ENCODE data around the gene ALKBH1.

ALKBH1 gene

DNA sequence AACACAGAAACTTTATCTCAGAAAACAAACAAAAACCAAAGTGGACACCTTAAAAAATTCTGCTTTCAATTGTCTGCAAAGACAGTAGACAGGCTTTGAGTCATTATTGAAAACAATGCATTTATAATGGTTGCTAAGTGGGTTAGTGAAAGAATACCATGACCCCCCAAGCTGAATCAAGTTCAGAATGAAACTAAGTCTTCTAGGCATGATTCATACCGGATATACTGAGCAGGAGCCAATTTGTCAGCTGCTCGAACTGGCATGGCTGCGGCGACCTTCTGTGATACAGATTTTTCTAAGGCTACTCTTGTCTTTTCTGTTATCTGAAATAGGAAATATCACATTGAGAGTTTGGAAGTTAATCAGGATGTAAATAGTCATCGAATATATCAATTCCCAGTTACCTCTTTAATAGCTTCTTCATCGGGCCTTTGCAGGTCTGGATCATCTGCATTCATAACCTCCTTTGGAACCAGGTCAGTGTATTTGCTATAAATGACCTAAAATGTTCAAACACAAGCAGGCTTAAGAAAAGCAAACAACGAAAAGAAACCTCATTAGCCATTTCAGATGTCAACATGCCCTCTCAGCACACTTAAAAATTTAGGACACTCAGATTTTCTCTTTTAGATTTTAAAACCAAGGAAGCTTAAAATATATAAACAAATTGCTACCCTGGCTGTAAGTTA is 30.9 kb upstream of the ALKBH1 start:
- ChIA-PET POLR2A (no interaction called here), CTCF (interaction anchor here (1.1 to 1.5 kb wide), 2 partner anchors 15 to 19 kb away, joined by 3 to 5 read pairs; no protein-coding TSS in a partner anchor)
- peak; percentile 38 for DNase-seq (ENCODE audit: extremely low spot score)
- TF ChIP-seq, protein P1, sequence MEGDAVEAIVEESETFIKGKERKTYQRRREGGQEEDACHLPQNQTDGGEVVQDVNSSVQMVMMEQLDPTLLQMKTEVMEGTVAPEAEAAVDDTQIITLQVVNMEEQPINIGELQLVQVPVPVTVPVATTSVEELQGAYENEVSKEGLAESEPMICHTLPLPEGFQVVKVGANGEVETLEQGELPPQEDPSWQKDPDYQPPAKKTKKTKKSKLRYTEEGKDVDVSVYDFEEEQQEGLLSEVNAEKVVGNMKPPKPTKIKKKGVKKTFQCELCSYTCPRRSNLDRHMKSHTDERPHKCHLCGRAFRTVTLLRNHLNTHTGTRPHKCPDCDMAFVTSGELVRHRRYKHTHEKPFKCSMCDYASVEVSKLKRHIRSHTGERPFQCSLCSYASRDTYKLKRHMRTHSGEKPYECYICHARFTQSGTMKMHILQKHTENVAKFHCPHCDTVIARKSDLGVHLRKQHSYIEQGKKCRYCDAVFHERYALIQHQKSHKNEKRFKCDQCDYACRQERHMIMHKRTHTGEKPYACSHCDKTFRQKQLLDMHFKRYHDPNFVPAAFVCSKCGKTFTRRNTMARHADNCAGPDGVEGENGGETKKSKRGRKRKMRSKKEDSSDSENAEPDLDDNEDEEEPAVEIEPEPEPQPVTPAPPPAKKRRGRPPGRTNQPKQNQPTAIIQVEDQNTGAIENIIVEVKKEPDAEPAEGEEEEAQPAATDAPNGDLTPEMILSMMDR (IDR thresholded peaks at IDR 0.05; ENCODE audit: control extremely low read depth, extremely low read depth, low read depth, missing control alignments), result no peak

DNA sequence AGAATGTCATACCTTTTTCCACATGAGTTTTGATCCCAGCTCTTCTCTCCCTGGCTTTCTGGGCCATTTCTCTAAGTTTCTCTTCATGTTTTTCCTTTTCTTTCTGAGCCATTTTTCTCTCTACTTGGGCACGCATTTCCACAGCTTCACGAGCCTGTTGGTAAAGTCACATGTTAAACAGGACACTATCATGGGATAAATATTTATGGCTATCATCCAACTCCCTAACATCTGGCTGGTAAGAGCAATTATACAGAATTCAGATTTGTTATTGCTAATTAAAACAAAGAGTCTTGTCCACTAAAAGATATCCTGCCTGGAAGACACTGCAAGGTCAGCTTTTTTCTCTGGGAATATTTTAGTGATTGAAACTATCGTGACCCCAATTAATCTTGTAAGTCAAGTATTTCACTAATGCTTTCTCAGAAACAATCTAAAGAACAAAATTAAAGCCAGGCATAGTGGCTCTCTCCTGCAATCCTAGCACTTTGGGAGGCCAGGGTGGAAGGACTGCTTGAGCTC is 23.2 kb upstream of the ALKBH1 start:
- DNase-seq (ENCODE audit: extremely low spot score), result no peak
- CTCF ChIA-PET, result interaction anchor here (1.6 kb wide), 1 partner anchor 30 kb away, joined by 3 read pairs; the partner anchor contains the start of gene SNW1
- TF ChIP-seq, protein P1 (IDR thresholded peaks at IDR 0.05; ENCODE audit: control extremely low read depth, extremely low read depth, low read depth, missing control alignments), result no peak
- POLR2A ChIA-PET, result no interaction called here

DNA sequence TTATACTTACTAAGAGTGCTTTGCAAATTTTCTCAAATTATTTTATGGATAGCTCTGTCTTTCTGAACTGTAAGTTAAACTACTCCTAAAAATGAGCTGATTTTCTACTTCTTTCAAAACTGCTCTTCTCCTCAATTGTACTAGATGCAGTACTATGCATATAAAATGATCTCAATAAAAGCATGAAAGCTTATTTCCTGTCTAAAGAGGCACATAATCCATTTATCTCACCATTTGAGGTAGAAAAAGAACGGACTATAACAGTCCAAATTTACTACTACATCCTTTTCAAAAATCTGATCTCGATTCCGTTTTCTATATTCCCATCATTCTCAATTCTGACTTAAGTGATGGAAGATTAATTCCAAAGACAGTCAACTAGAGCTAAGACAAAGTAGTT is 14.5 kb upstream of the ALKBH1 start:
- DNase-seq (ENCODE audit: extremely low spot score), result no peak
- ChIA-PET POLR2A (no interaction called here), CTCF (interaction anchor here (1.8 kb wide), 1 partner anchor 20 kb away, joined by 4 read pairs; no protein-coding TSS in a partner anchor)
- TF ChIP-seq, protein P1 (IDR thresholded peaks at IDR 0.05; ENCODE audit: control extremely low read depth, extremely low read depth, low read depth, missing control alignments), result no peak

DNA sequence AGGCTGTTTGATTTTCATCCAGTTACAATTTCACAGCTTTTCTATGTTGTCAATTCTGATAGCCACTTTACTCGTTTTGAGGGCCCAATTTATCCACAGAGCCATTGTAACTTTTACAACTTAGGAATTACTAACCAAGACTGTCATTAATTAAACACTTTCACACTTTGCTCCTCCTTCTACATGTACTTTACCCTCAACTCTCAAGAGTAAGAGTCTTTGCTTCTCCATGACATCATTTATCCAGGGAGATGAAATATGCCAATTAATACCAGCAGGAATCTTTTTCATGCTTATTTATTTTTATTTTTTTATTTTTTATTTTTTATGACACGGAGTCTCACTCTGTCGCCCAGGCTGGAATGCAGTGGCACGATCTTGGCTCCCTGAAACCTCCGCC is 13.6 kb upstream of the ALKBH1 start:
- no peak for DNase-seq (ENCODE audit: extremely low spot score)
- ChIA-PET CTCF (interaction anchor here (1.0 to 1.3 kb wide), 2 partner anchors 9 to 11 kb away, joined by 3 read pairs; no protein-coding TSS in a partner anchor), POLR2A (no interaction called here)
- TF ChIP-seq, protein P1 (IDR thresholded peaks at IDR 0.05; ENCODE audit: control extremely low read depth, extremely low read depth, low read depth, missing control alignments), result no peak

DNA sequence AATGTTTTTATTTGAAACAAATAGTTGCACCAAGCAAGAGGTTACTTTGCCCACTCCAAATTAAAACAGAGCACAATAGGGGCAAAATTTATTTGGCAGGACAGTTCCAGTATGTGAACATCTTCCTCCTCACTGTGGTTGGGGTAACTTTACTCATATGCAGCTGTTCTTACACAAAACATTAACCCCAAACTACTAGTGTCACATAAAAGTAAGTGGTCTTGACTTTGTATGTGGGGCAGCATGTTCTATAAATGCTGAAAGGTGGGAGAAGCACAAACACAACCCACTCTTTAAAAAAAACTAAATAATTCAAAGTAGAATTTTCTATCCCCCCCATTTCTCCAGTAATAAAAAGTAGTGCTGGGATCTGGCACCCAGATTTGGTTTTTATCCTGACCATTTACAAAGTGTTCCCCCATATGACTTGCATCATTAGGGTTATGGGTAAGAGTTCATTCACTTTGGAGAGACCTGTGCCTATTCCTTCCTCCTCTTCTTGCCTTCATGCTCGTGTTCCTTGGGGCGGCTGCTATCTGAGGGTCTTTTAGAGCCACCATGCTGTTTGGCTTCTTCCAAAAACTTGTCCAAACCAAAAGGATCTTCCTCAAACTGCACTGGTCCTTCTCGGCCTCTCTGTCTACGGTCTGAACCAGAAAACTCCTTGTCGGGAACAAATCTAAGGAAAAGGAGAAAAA is 9.9 kb upstream of the ALKBH1 start:
- CTCF ChIA-PET, result interaction anchor here (1.2 kb wide), 1 partner anchor 10 kb away, joined by 3 read pairs; no protein-coding TSS in a partner anchor
- no peak for DNase-seq (ENCODE audit: extremely low spot score)
- TF ChIP-seq, protein P1 (IDR thresholded peaks at IDR 0.05; ENCODE audit: control extremely low read depth, extremely low read depth, low read depth, missing control alignments), result no peak
- POLR2A ChIA-PET, result no interaction called here

DNA sequence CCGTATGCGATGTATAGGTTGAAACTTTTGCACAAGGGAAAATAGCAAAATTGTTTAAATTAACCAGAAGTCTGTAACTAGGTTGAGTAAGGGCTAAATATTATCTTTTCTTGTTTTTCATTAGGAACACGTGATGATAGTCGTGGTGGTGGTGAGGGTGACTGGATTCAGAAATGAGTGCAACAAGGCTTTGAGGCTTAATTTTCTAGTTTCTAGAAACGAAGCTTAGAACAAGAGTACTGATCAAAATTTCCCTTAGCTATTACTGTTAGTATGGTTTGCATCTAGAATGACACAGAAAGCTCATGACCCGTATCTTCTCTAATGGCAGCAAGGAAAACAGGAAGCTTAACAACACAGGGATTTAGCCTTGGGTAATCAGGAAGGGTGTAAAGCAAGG is 7.1 kb upstream of the ALKBH1 start:
- TF ChIP-seq, protein P1 (IDR thresholded peaks at IDR 0.05; ENCODE audit: control extremely low read depth, extremely low read depth, low read depth, missing control alignments), result no peak
- no peak for DNase-seq (ENCODE audit: extremely low spot score)
- ChIA-PET CTCF (interaction anchor here (1.0 to 1.3 kb wide), 2 partner anchors 15 to 22 kb away, joined by 3 to 4 read pairs; no protein-coding TSS in a partner anchor), POLR2A (no interaction called here)
